PFSK-1 (cell line): ENCODE measurements around the gene MIEN1.

Source experiments
- FOXP2 ChIP-seq: optimal IDR thresholded peaks from 2 replicates; pipeline ENCODE3; 2011; ENCODE audit warnings: borderline replicate concordance, control low read depth, inconsistent platforms; ENCODE audit not compliant: insufficient read depth; ENCODE audit errors: extremely low read length, extremely low read depth
- POLR2AphosphoS5 ChIP-seq: IDR thresholded peaks from 2 replicates; pipeline ENCODE4 v1.6.1; 2012; ENCODE audit warnings: low read depth, mild to moderate bottlenecking, control low read depth, low read length, moderate library complexity
- REST ChIP-seq, 2 experiments: IDR thresholded peaks; 2 replicates each; pipeline versions ENCODE4 v1.6.1 to v1.8.0; 2011 to 2012; ENCODE audit warnings: low read depth in 2 of 2, low read length in 2 of 2, control low read depth in 1 of 2, inconsistent platforms in 1 of 2, mild to moderate bottlenecking in 1 of 2, moderate library complexity in 1 of 2; ENCODE audit not compliant: insufficient read depth in 1 of 2
- SIN3A ChIP-seq: IDR thresholded peaks from 2 replicates; pipeline ENCODE4 v1.6.1; 2012; ENCODE audit warnings: mild to moderate bottlenecking, low read length, moderate library complexity, borderline replicate concordance; ENCODE audit not compliant: insufficient read depth
- TAF1 ChIP-seq: IDR thresholded peaks from 2 replicates; pipeline ENCODE4 v1.6.1; 2012; ENCODE audit warnings: low read length, control low read depth, borderline replicate concordance; ENCODE audit not compliant: insufficient read depth

MIEN1 gene

DNA sequence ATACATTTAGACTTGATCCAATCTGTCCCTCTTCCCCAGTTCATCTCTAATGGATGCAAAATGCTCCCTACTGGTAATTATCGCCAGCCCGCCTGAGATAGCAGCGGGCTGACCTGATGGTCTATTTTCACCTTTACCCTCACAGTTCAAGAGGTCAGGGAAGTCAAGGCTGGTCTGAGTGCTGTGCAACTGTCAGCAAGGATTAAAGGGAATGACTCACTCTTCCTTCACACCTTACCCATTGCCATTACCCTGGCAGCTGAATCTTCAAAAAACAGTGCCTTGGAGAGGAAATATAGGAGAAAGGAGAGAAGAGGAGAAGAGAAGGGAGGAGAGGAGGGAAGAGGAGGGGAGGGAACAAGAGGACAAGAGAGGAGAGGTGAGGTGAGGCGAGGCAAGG lies 43.7 kb upstream of the MIEN1 start:
- TF ChIP-seq FOXP2, result no peak
- no peak for TF ChIP-seq TAF1
- TF ChIP-seq SIN3A, result no peak
- no peak for TF ChIP-seq REST (IDR thresholded peaks at IDR 0.05; ENCODE audit: insufficient read depth in 1 of 2, low read depth in 2 of 2, low read length in 2 of 2)
- TF ChIP-seq POLR2AphosphoS5, result no peak

- TF ChIP-seq POLR2AphosphoS5, result no peak
- TF ChIP-seq FOXP2, result no peak
- TF ChIP-seq TAF1, result no peak
- no peak for TF ChIP-seq REST (IDR thresholded peaks at IDR 0.05; ENCODE audit: insufficient read depth in 1 of 2, low read depth in 2 of 2, low read length in 2 of 2)
- no peak for TF ChIP-seq SIN3A
Observed at GRCh38 chr17:39772987-39773934, 42.9 kb upstream of the MIEN1 start.

GRCh38 chr17:39772415-39772814 lies 42.1 kb upstream of the MIEN1 start:
- TF ChIP-seq REST (IDR thresholded peaks at IDR 0.05; ENCODE audit: insufficient read depth in 1 of 2, low read depth in 2 of 2, low read length in 2 of 2), result no peak
- no peak for TF ChIP-seq TAF1
- no peak for TF ChIP-seq SIN3A
- no peak for TF ChIP-seq FOXP2
- TF ChIP-seq POLR2AphosphoS5, result no peak

GRCh38 chr17:39769974-39770587 lies 39.7 kb upstream of the MIEN1 start:
- TF ChIP-seq REST (IDR thresholded peaks at IDR 0.05; ENCODE audit: insufficient read depth in 1 of 2, low read depth in 2 of 2, low read length in 2 of 2) (no peak), FOXP2 (no peak)
